Activated naive CD4-positive, alpha-beta T cell treated with Interleukin-2 at 50 U/mL for 16 hours (primary cell): ENCODE measurements around the gene LUZP1.

Experiments used
- DNase-seq: peaks from one replicate; pipeline ENCODE4 v3.0.0-alpha.2; 2020

LUZP1 gene

GRCh38 chr1:23150742-23151141, 17.9 kb downstream of the LUZP1 start:
- no peak for DNase-seq

- DNase-seq: no peak
These were observed 18.5 kb downstream of the LUZP1 start for GRCh38 chr1:23150125-23150524.

- DNase-seq: no peak
These were observed 19.5 kb downstream of the LUZP1 start for GRCh38 chr1:23149114-23149513.

- no peak for DNase-seq
These were observed 20.6 kb downstream of the LUZP1 start for GRCh38 chr1:23148084-23148483.

GRCh38 chr1:23140940-23141596, 27.6 kb downstream of the LUZP1 start:
- DNase-seq: no peak

GRCh38 chr1:23135268-23135667, 33.4 kb downstream of the LUZP1 start:
- no peak for DNase-seq

GRCh38 chr1:23134055-23134454, 34.6 kb downstream of the LUZP1 start:
- DNase-seq: no peak

- DNase-seq: no peak
These were observed 35.1 kb downstream of the LUZP1 start for GRCh38 chr1:23133587-23133986.

- no peak for DNase-seq
These were observed 36.6 kb downstream of the LUZP1 start for GRCh38 chr1:23132033-23132432.

GRCh38 chr1:23129846-23130245, 38.8 kb downstream of the LUZP1 start:
- DNase-seq: no peak

- DNase-seq: no peak
These were observed 41.9 kb downstream of the LUZP1 start for GRCh38 chr1:23126801-23127200.

- DNase-seq: no peak
These were observed 42.5 kb downstream of the LUZP1 start for GRCh38 chr1:23126200-23126599.

- DNase-seq: no peak
These were observed 43.2 kb downstream of the LUZP1 start for GRCh38 chr1:23125489-23125888.

GRCh38 chr1:23124259-23125026, 44.2 kb downstream of the LUZP1 start:
- DNase-seq: no peak

GRCh38 chr1:23123528-23123927, 45.1 kb downstream of the LUZP1 start:
- DNase-seq: no peak

- DNase-seq: no peak
These were observed 45.9 kb downstream of the LUZP1 start for GRCh38 chr1:23122796-23123195.

GRCh38 chr1:23122023-23122748, 46.5 kb downstream of the LUZP1 start:
- no peak for DNase-seq

- no peak for DNase-seq
These were observed 48.3 kb downstream of the LUZP1 start for GRCh38 chr1:23120383-23120782.

GRCh38 chr1:23118957-23119792, 49.5 kb downstream of the LUZP1 start:
- DNase-seq: peak; percentile 57

GRCh38 chr1:23118407-23118806, 50.2 kb downstream of the LUZP1 start:
- no peak for DNase-seq

- DNase-seq: no peak
These were observed 51.5 kb downstream of the LUZP1 start for GRCh38 chr1:23116921-23117699.

- DNase-seq: no peak
These were observed 52.3 kb downstream of the LUZP1 start for GRCh38 chr1:23116216-23116836.
